OCI-LY7 (cell line): ENCODE results near the gene SORCS3.

ENCODE experiments used
- CTCF ChIP-seq: fragments of 200-600 bp; sonication (generic); conservative IDR thresholded peaks from 2 replicates; pipeline ENCODE4 v1.5.1; 2014; ENCODE audit warnings: mild to moderate bottlenecking, antibody characterized with exemption, low read length, moderate library complexity, mixed read lengths
- EZH2phosphoT487 ChIP-seq: fragments of 200-600 bp; sonication (generic); IDR thresholded peaks from 2 replicates; pipeline ENCODE4 v1.6.1; 2018; ENCODE audit warnings: low read depth, borderline replicate concordance, mild to moderate bottlenecking, mixed run types, antibody characterized with exemption, low read length, moderate library complexity, mixed read lengths

DNA sequence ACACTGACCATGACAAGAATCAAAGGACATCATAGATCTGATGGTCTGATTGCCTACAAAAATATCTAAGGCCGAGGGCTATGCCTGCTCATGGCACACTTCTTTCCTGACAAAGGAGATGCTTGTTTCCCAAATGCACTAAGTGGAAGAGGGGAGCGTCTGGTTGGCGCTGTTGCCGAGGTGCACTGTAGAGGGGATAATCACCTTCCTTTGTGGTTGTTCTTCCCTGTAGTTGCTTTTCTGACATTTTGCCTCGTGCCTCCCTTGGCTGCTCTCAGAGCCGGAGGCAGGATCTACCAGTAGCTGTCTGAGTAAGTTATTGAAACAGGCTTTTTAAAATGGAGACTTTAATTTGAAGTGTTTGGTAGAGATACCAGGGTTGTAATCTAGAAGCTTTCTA lies 352.0 kb downstream of the SORCS3 start:
- TF ChIP-seq CTCF (no peak), EZH2phosphoT487 (no peak)
